Measurements from ENCODE around the gene CCNJL. TPM values are rescaled to one million over a fixed set of nuclear protein-coding genes. Genes with fewer than 3 reads are reported as not detected.

Gene CCNJL
- total and polyA plus RNA-seq, 4 donors, result 9.1 to 22.3 (median 13.4) TPM

DNA sequence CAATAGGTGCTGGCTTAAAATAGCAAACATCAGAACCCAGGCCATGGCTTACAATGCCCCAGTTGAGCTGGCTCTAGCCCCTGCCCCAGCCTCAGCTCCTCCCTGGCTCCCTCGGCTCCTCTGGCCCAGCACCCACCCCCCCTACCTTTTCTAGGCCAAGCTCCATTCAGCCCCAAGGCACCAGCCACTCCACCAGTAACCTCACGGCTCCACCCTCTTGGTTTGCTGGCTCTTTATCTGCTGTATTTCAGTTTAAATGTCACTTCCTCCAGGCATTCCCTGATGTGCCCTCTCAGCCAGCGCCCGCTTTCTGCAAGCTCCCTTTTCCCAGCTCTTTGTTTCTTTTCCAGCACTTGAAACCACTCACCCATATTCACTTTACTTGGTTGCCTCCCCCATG is 47.5 kb upstream of the CCNJL start:
- 45 to 58% methylated on average over 4 of the region's 4 CpGs for WGBS, 2 donors
- Histone ChIP-seq H3K4me1 (ENCODE audit: control insufficient read depth in 5 of 5, insufficient read depth in 5 of 5, low read length in 5 of 5) (peaks cover 0 to 39% (median 12%) of the 10 kb centered on the region in 5 donors), H3K36me3 (ENCODE audit: control insufficient read depth in 4 of 4, insufficient read depth in 4 of 4, low read length in 4 of 4) (no peaks in the 10 kb centered on the region), H3K4me3 (no peak overlapping the region), H3K9me3 (ENCODE audit: control insufficient read depth in 4 of 4, insufficient read depth in 3 of 4, low read length in 3 of 4) (no peaks in the 10 kb centered on the region), H3K9ac (ENCODE audit: insufficient read depth in 1 of 2, low read length in 2 of 2) (no peak overlapping the region), H3K27ac (ENCODE audit: low read depth in 1 of 2, low read length in 1 of 2) (peak overlapping the region in 1 of 2 donors; percentile 60), H3K27me3 (ENCODE audit: control insufficient read depth in 3 of 3, insufficient read depth in 3 of 3, low read length in 2 of 3) (no peaks in the 10 kb centered on the region)
- no peak for ATAC-seq (ENCODE audit: insufficient read depth, low FRiP score)
- no peak for DNase-seq
- TF ChIP-seq, protein P1, sequence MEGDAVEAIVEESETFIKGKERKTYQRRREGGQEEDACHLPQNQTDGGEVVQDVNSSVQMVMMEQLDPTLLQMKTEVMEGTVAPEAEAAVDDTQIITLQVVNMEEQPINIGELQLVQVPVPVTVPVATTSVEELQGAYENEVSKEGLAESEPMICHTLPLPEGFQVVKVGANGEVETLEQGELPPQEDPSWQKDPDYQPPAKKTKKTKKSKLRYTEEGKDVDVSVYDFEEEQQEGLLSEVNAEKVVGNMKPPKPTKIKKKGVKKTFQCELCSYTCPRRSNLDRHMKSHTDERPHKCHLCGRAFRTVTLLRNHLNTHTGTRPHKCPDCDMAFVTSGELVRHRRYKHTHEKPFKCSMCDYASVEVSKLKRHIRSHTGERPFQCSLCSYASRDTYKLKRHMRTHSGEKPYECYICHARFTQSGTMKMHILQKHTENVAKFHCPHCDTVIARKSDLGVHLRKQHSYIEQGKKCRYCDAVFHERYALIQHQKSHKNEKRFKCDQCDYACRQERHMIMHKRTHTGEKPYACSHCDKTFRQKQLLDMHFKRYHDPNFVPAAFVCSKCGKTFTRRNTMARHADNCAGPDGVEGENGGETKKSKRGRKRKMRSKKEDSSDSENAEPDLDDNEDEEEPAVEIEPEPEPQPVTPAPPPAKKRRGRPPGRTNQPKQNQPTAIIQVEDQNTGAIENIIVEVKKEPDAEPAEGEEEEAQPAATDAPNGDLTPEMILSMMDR (IDR thresholded peaks at IDR 0.05; ENCODE audit: control extremely low read depth, extremely low read depth), result no peak

DNA sequence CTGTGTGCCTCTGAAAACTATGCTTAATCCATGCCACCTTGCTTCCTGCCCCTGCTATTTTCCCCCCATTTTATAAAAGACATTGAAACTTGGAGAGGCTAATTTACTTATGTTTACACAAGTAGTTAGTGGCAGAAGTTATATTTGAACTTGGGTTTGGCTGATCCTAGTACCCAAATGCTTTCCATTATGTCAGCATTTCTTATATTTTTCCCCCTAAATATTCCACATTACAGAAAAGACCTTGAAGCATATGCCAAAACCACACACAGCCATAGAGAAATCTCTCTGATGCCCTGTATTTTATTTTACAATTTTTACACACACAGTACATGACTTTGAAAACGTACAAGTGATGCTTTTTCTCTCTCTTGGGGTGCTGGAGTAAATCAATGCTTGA is 46.9 kb upstream of the CCNJL start:
- WGBS, 2 donors, result 0 to 1% methylated on average over 1 of the region's 1 CpG
- TF ChIP-seq, protein P1 (IDR thresholded peaks at IDR 0.05; ENCODE audit: control extremely low read depth, extremely low read depth), result no peak
- Histone ChIP-seq H3K9ac (ENCODE audit: insufficient read depth in 1 of 2, low read length in 2 of 2) (no peak overlapping the region), H3K27me3 (ENCODE audit: control insufficient read depth in 3 of 3, insufficient read depth in 3 of 3, low read length in 2 of 3) (no peaks in the 10 kb centered on the region), H3K36me3 (ENCODE audit: control insufficient read depth in 4 of 4, insufficient read depth in 4 of 4, low read length in 4 of 4) (no peaks in the 10 kb centered on the region), H3K9me3 (ENCODE audit: control insufficient read depth in 4 of 4, insufficient read depth in 3 of 4, low read length in 3 of 4) (no peaks in the 10 kb centered on the region), H3K4me1 (ENCODE audit: control insufficient read depth in 5 of 5, insufficient read depth in 5 of 5, low read length in 5 of 5) (peaks cover 0 to 39% (median 12%) of the 10 kb centered on the region in 5 donors), H3K27ac (ENCODE audit: low read depth in 1 of 2, low read length in 1 of 2) (no peak overlapping the region), H3K4me3 (no peak overlapping the region)
- DNase-seq (peak in 1 of 3 donors; percentile 53), ATAC-seq (ENCODE audit: insufficient read depth, low FRiP score) (no peak)

DNA sequence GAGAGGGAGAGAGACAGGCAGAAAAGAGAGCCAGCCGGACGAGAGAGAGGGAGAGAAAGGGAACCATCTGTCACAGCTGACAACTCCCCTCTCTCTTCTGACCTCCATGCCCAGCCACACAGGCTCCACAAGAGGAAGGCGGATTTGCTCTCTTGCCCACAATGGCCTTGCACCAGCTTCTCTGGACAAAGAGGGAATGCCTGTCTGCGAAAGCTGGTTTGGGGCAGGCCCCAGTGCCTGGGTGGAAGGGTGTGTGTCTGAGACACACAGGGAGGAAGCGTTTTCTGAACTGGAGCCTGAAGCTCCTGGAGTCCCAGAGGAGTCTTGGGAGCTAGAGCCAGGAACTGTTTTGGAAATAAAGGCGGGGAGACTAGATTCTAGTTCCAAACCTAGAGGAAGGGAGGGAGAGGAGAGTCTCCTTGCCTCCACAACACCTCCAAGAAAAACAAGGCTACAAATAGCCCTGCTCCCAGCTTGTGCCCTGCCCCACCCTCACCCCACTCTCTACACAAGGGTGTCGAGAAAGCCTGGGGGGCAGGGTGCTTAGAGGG is 45.6 kb upstream of the CCNJL start:
- no peaks in the 10 kb centered on the region for H3K9me3 ChIP-seq (ENCODE audit: control insufficient read depth in 4 of 4, insufficient read depth in 3 of 4, low read length in 3 of 4)
- no peak overlapping the region for H3K4me3 ChIP-seq
- ATAC-seq (ENCODE audit: insufficient read depth, low FRiP score) (no peak), DNase-seq (peak in 1 of 3 donors; percentile 41)
- H3K27ac ChIP-seq (ENCODE audit: low read depth in 1 of 2, low read length in 1 of 2), result peak overlapping the region; percentile 2 to 76
- H3K36me3 ChIP-seq (ENCODE audit: control insufficient read depth in 4 of 4, insufficient read depth in 4 of 4, low read length in 4 of 4), result no peaks in the 10 kb centered on the region
- no peak overlapping the region for H3K9ac ChIP-seq (ENCODE audit: insufficient read depth in 1 of 2, low read length in 2 of 2)
- 69 to 70% methylated on average over 7 of the region's 7 CpGs for WGBS, 2 donors
- peaks cover 0 to 29% (median 12%) of the 10 kb centered on the region in 5 donors for H3K4me1 ChIP-seq (ENCODE audit: control insufficient read depth in 5 of 5, insufficient read depth in 5 of 5, low read length in 5 of 5)
- H3K27me3 ChIP-seq (ENCODE audit: control insufficient read depth in 3 of 3, insufficient read depth in 3 of 3, low read length in 2 of 3), result no peaks in the 10 kb centered on the region
- TF ChIP-seq, protein P1 (IDR thresholded peaks at IDR 0.05; ENCODE audit: control extremely low read depth, extremely low read depth), result no peak

DNA sequence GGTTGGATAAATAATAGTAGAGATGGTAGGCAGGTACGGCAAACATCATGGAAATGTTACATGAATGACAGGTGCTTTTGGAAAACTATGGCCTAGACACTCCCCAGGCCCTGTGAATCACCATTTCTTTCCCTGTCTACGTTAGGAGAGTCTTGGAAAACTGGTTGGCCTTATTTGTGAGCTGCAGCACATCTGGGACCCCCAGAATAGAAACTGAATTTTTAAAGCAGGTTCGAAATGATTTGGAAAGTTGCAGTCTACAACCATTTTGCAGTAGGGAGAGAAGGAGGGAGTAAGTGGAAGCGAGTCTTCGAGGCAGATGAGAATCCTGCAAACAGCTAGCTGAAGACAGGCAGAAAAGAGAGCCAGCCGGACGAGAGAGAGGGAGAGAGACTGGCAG is 45.0 kb upstream of the CCNJL start:
- TF ChIP-seq, protein P1 (IDR thresholded peaks at IDR 0.05; ENCODE audit: control extremely low read depth, extremely low read depth), result no peak
- peaks cover 0 to 27% (median 9%) of the 10 kb centered on the region in 5 donors for H3K4me1 ChIP-seq (ENCODE audit: control insufficient read depth in 5 of 5, insufficient read depth in 5 of 5, low read length in 5 of 5)
- ATAC-seq (ENCODE audit: insufficient read depth, low FRiP score) (no peak), DNase-seq (peak in 1 of 3 donors; percentile 39)
- 72 to 82% methylated on average over 7 of the region's 7 CpGs for WGBS, 2 donors
- no peaks in the 10 kb centered on the region for H3K27me3 ChIP-seq (ENCODE audit: control insufficient read depth in 3 of 3, insufficient read depth in 3 of 3, low read length in 2 of 3)
- H3K9ac ChIP-seq (ENCODE audit: insufficient read depth in 1 of 2, low read length in 2 of 2), result no peak overlapping the region
- H3K27ac ChIP-seq (ENCODE audit: low read depth in 1 of 2, low read length in 1 of 2), result peak overlapping the region; percentile 2 to 76
- no peaks in the 10 kb centered on the region for H3K9me3 ChIP-seq (ENCODE audit: control insufficient read depth in 4 of 4, insufficient read depth in 3 of 4, low read length in 3 of 4)
- H3K36me3 ChIP-seq (ENCODE audit: control insufficient read depth in 4 of 4, insufficient read depth in 4 of 4, low read length in 4 of 4), result no peaks in the 10 kb centered on the region
- H3K4me3 ChIP-seq, result no peak overlapping the region

Data from lung (tissue), 12 donors.